Suprapubic skin (tissue), 4 donors: ENCODE data around the gene FAM120AOS. TPM values are rescaled to one million over a fixed set of nuclear protein-coding genes. Genes with fewer than 3 reads are reported as not detected.

ENCODE experiments used
- DNase-seq, 2 donors: peaks; one replicate each; pipeline ENCODE4 v3.0.0-alpha.2; 2019; ENCODE audit warnings: low spot score in 2 of 2
- H3K27ac ChIP-seq: fragments of 200-600 bp; sonication (generic); one replicate; pipeline ENCODE4 v1.5.1; 2019
- H3K27me3 ChIP-seq: fragments of 200-600 bp; sonication (generic); one replicate; pipeline ENCODE4 v1.5.1; 2019
- H3K36me3 ChIP-seq: fragments of 200-600 bp; sonication (generic); one replicate; pipeline ENCODE4 v1.5.1; 2019
- H3K4me1 ChIP-seq: fragments of 200-600 bp; sonication (generic); one replicate; pipeline ENCODE4 v1.5.1; 2019
- H3K4me3 ChIP-seq: fragments of 200-600 bp; sonication (generic); one replicate; pipeline ENCODE4 v1.5.1; 2019; ENCODE audit warnings: mild to moderate bottlenecking
- H3K9me3 ChIP-seq: fragments of 200-600 bp; sonication (generic); one replicate; pipeline ENCODE4 v1.5.1; 2019
- CTCF ChIP-seq, 2 donors: fragments of 200-600 bp in 1 of 2; fragments of 450-650 bp in 1 of 2; sonication (generic) in 1 of 2; IDR thresholded peaks; one replicate each; pipeline ENCODE4 v1.5.1; 2016 to 2019; ENCODE audit warnings: antibody characterized with exemption in 2 of 2, mild to moderate bottlenecking in 1 of 2, moderate library complexity in 1 of 2
- EP300 ChIP-seq: sonication (generic); formaldehyde crosslinking; IDR thresholded peaks from one replicate; pipeline ENCODE4 v1.6.1; 2017; ENCODE audit warnings: antibody characterized with exemption
- POLR2A ChIP-seq, 2 donors: fragments of 450-650 bp; IDR thresholded peaks; one replicate each; pipeline ENCODE4 v1.6.1; 2017; ENCODE audit warnings: antibody characterized with exemption in 2 of 2, mild to moderate bottlenecking in 2 of 2, moderate library complexity in 2 of 2
- POLR2AphosphoS5 ChIP-seq, 3 donors: sonication (generic); formaldehyde crosslinking; IDR thresholded peaks; one replicate each; pipeline ENCODE4 v1.6.1; 2017; ENCODE audit warnings: antibody characterized with exemption in 3 of 3
- WGBS: methylation state at CpG from one replicate; pipeline ENCODE4 v1.1.5; 2018; 5-methylcytosine and 5-hydroxymethylcytosine counted together
- total RNA-seq, 4 donors: library from RNA; depleted of rRNA; stranded (reverse); fragments of >200 nt; gene quantifications; one replicate each; pipeline ENCODE4 v1.1.0, GENCODE V29; 2016

FAM120AOS gene
- total RNA-seq, 4 donors from 2014 or later = 33.0 to 66.9 (median 34.2) TPM

- no peaks in the 10 kb centered on the region for H3K9me3 ChIP-seq
- no peak for TF ChIP-seq CTCF (IDR thresholded peaks at IDR 0.05)
- no peak for TF ChIP-seq POLR2AphosphoS5 (IDR thresholded peaks at IDR 0.05)
- TF ChIP-seq POLR2A (IDR thresholded peaks at IDR 0.05) = no peak
- no peak for TF ChIP-seq EP300
- no peaks in the 10 kb centered on the region for H3K27me3 ChIP-seq
- H3K27ac ChIP-seq = no peak overlapping the region
- no peaks in the 10 kb centered on the region for H3K36me3 ChIP-seq
- peaks cover 11% of the 10 kb centered on the region for H3K4me1 ChIP-seq
- H3K4me3 ChIP-seq = no peak overlapping the region
- 70% methylated on average over 10 of the region's 10 CpGs for WGBS
- no peak for DNase-seq
Observed at GRCh38 chr9:93397661-93398373, 55.6 kb downstream of the FAM120AOS start.

Other genes starting within 250 kb of the FAM120AOS start
- 100 to 1,000 TPM in 2 of 4 donors, 10 to 100 TPM in 2; 67.5 to 108 (median 89.8) TPM for gene FAM120A, start 1.9 kb downstream of the FAM120AOS start, total RNA-seq
- 10 to 100 TPM; 22.6 to 40.2 (median 28.4) TPM for gene PHF2, start 123.0 kb upstream of the FAM120AOS start, total RNA-seq